GM19238 (cell line): ENCODE data around the gene IDH3B.
"Not testable (repeated sequence)": the region's sequence is repeated elsewhere in the genome, so short reads cannot be mapped to it uniquely, and the experiment has no call there.

Experiments used
- DNase-seq: peaks from one replicate; pipeline ENCODE4 v3.0.0; 2011; ENCODE audit warnings: low spot score; ENCODE audit not compliant: insufficient read length

Gene IDH3B

GRCh38 chr20:2694519-2694918, 30.5 kb upstream of the IDH3B start:
- DNase-seq: no peak

- DNase-seq: no peak
Measured at GRCh38 chr20:2694008-2694471, 30.0 kb upstream of the IDH3B start.

- DNase-seq: peak; percentile 42
Measured at GRCh38 chr20:2693286-2694007, 29.4 kb upstream of the IDH3B start.

- no peak for DNase-seq
Measured at GRCh38 chr20:2692886-2693285, 28.9 kb upstream of the IDH3B start.

- no peak for DNase-seq
Measured at GRCh38 chr20:2692036-2692885, 28.2 kb upstream of the IDH3B start, which contains the start of gene EBF4. EBF4 (plus strand) TSS chr20:2692780; CDS start chr20:2693646, 866 bp downstream.

GRCh38 chr20:2691663-2692035, 27.6 kb upstream of the IDH3B start:
- no peak for DNase-seq

- DNase-seq: no peak
Measured at GRCh38 chr20:2691127-2691526, 27.1 kb upstream of the IDH3B start.

- no peak for DNase-seq
Measured at GRCh38 chr20:2690718-2691117, 26.7 kb upstream of the IDH3B start.

- no peak for DNase-seq
Measured at GRCh38 chr20:2690213-2690612, 26.2 kb upstream of the IDH3B start.

GRCh38 chr20:2688041-2688591, 24.1 kb upstream of the IDH3B start:
- DNase-seq: peak; percentile 48

GRCh38 chr20:2687514-2687913, 23.5 kb upstream of the IDH3B start:
- no peak for DNase-seq

- not testable (repeated sequence) for DNase-seq
Measured at GRCh38 chr20:2684817-2685216, 20.8 kb upstream of the IDH3B start.

GRCh38 chr20:2682040-2682439, 18.0 kb upstream of the IDH3B start:
- not testable (repeated sequence) for DNase-seq

GRCh38 chr20:2680046-2680445, 16.0 kb upstream of the IDH3B start:
- DNase-seq: no peak

- DNase-seq: no peak
Measured at GRCh38 chr20:2673453-2673852, 9.4 kb upstream of the IDH3B start.

- no peak for DNase-seq
Measured at GRCh38 chr20:2672446-2672845, 8.4 kb upstream of the IDH3B start.

GRCh38 chr20:2671977-2672376, 8.0 kb upstream of the IDH3B start:
- no peak for DNase-seq

GRCh38 chr20:2663364-2663886, 591 bp downstream of the IDH3B start:
- no peak for DNase-seq

GRCh38 chr20:2659547-2659946, 4.5 kb downstream of the IDH3B start:
- DNase-seq: no peak

GRCh38 chr20:2658414-2659354, 5.3 kb downstream of the IDH3B start:
- no peak for DNase-seq

- no peak for DNase-seq
Measured at GRCh38 chr20:2657674-2658073, 6.3 kb downstream of the IDH3B start.
